ENCODE data around the gene ENTPD8.

GRCh38 chr9:137398561-137399468, 42.3 kb downstream of the ENTPD8 start:
- TF ChIP-seq CTCF (IDR thresholded peaks at IDR 0.05; ENCODE audit: low read depth, low read length) (no peak), EZH2phosphoT487 (IDR thresholded peaks at IDR 0.05; ENCODE audit: low read depth) (no peak)
